Peyer's patch (tissue), 4 donors: Measurements from ENCODE around the gene CCDC85C.

ENCODE experiments used
- POLR2A ChIP-seq, 2 donors: fragments of 450-650 bp; IDR thresholded peaks; one replicate each; pipeline ENCODE4 v1.5.1; 2017; ENCODE audit warnings: antibody characterized with exemption in 2 of 2, mild to moderate bottlenecking in 2 of 2, moderate library complexity in 2 of 2
- TF ChIP-seq, protein P1 (sequence below), 6 experiments: fragments of 450-650 bp in 4 of 6; fragments of 200-600 bp in 2 of 6; sonication (generic) in 1 of 6; IDR thresholded peaks; one replicate each; pipeline ENCODE4 v1.5.1; 2017 to 2019; ENCODE audit warnings: antibody characterized with exemption in 6 of 6, mild to moderate bottlenecking in 3 of 6, moderate library complexity in 1 of 6

DNA sequence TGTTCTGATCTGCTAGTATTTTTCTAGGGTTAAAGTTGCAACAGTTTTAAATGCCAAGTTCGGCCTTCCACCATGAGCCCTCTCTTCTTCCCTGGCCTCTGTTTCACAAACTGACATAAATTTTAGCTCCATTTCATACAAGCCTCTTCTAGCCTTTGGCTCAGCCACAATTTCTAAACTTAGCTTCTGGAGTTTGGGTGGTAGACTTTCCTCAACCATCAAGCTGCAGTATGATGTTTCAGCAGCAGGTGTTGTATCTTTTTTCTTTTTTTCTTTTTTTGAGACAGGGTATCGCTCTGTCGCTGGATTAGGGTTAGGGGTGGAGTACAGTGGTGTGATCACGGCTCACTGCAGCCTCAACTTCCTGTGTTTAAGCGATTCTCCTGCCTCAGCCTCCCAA, 152.8 kb downstream of the CCDC85C start:
- TF ChIP-seq, protein P1, sequence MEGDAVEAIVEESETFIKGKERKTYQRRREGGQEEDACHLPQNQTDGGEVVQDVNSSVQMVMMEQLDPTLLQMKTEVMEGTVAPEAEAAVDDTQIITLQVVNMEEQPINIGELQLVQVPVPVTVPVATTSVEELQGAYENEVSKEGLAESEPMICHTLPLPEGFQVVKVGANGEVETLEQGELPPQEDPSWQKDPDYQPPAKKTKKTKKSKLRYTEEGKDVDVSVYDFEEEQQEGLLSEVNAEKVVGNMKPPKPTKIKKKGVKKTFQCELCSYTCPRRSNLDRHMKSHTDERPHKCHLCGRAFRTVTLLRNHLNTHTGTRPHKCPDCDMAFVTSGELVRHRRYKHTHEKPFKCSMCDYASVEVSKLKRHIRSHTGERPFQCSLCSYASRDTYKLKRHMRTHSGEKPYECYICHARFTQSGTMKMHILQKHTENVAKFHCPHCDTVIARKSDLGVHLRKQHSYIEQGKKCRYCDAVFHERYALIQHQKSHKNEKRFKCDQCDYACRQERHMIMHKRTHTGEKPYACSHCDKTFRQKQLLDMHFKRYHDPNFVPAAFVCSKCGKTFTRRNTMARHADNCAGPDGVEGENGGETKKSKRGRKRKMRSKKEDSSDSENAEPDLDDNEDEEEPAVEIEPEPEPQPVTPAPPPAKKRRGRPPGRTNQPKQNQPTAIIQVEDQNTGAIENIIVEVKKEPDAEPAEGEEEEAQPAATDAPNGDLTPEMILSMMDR (IDR thresholded peaks at IDR 0.05): no peak
- TF ChIP-seq POLR2A (IDR thresholded peaks at IDR 0.05): no peak
